Activated CD8-positive, alpha-beta T cell treated with anti-CD3 and anti-CD28 coated beads, Interleukin-2, amount 10 ng/mL, durations not matched to agents 7 days and 5 days (primary cell): ENCODE results near the gene RPS21. TPM values are rescaled to one million over a fixed set of nuclear protein-coding genes. Genes with fewer than 3 reads are reported as not detected.

Experiments
- ATAC-seq: fragments of 150-1000 bp; cut with Tn5 transposase; one replicate; pipeline ENCODE4 v1.10.0; 2021; ENCODE audit warnings: moderate library complexity
- CTCF ChIA-PET: fragments of 350-600 bp; sonication (Branson Sonifier 250); formaldehyde crosslinking; loops from one replicate; lab custom pipeline; 2021; ENCODE audit warnings: antibody characterized with exemption; lab: Charles Lee
- POLR2A ChIA-PET: fragments of 350-600 bp; sonication (Branson Sonifier 250); formaldehyde crosslinking; loops from one replicate; lab custom pipeline; 2021; ENCODE audit warnings: antibody characterized with exemption; lab: Charles Lee
- DNase-seq: peaks from one replicate; pipeline ENCODE4 v3.0.0-alpha.2; 2020
- H3K27ac Mint-ChIP-seq: one replicate; pipeline ENCODE4 v1.8.0; 2021; ENCODE audit warnings: mild to moderate bottlenecking, mixed read lengths
- H3K27me3 Mint-ChIP-seq: one replicate; pipeline ENCODE4 v1.8.0; 2021; ENCODE audit warnings: low read depth, mixed read lengths
- H3K36me3 Mint-ChIP-seq: one replicate; pipeline ENCODE4 v1.8.0; 2021; ENCODE audit warnings: low read depth, mixed read lengths
- H3K4me1 Mint-ChIP-seq: one replicate; pipeline ENCODE4 v1.8.0; 2021; ENCODE audit warnings: low read depth, mixed read lengths
- H3K4me3 Mint-ChIP-seq: one replicate; pipeline ENCODE4 v1.8.0; 2021; ENCODE audit warnings: mild to moderate bottlenecking, mixed read lengths
- H3K9me3 Mint-ChIP-seq: one replicate; pipeline ENCODE4 v1.8.0; 2022; ENCODE audit warnings: mixed read lengths; ENCODE audit not compliant: insufficient read depth
- total RNA-seq, 2 experiments: library from RNA; stranded (reverse); gene quantifications; one replicate each; pipeline ENCODE4 v1.2.3, GENCODE V29; 2021

Gene RPS21
- total RNA-seq, 2 experiments from 2014 or later, result 1,875 to 1,999 TPM

- ATAC-seq (no peak), DNase-seq (no peak)
- no peaks in the 10 kb centered on the region for H3K9me3 Mint-ChIP-seq
- H3K36me3 Mint-ChIP-seq, result peaks cover 43% of the 10 kb centered on the region
- H3K4me1 Mint-ChIP-seq, result peaks cover 29% of the 10 kb centered on the region
- POLR2A ChIA-PET, result interaction anchor here (0.7 to 1.0 kb wide), 2 partner anchors 10 to 43 kb away, joined by 3 read pairs; no protein-coding TSS in a partner anchor
- no peaks in the 10 kb centered on the region for H3K27me3 Mint-ChIP-seq
- no peak overlapping the region for H3K27ac Mint-ChIP-seq
- CTCF ChIA-PET, result interaction anchor here (0.6 to 1.1 kb wide), 4 partner anchors 8 to 166 kb away, joined by 3 read pairs; partner anchors contain the start of gene ADRM1
- no peak overlapping the region for H3K4me3 Mint-ChIP-seq
Observed at GRCh38 chr20:62390317-62391164, 3.6 kb downstream of the RPS21 start.

DNA sequence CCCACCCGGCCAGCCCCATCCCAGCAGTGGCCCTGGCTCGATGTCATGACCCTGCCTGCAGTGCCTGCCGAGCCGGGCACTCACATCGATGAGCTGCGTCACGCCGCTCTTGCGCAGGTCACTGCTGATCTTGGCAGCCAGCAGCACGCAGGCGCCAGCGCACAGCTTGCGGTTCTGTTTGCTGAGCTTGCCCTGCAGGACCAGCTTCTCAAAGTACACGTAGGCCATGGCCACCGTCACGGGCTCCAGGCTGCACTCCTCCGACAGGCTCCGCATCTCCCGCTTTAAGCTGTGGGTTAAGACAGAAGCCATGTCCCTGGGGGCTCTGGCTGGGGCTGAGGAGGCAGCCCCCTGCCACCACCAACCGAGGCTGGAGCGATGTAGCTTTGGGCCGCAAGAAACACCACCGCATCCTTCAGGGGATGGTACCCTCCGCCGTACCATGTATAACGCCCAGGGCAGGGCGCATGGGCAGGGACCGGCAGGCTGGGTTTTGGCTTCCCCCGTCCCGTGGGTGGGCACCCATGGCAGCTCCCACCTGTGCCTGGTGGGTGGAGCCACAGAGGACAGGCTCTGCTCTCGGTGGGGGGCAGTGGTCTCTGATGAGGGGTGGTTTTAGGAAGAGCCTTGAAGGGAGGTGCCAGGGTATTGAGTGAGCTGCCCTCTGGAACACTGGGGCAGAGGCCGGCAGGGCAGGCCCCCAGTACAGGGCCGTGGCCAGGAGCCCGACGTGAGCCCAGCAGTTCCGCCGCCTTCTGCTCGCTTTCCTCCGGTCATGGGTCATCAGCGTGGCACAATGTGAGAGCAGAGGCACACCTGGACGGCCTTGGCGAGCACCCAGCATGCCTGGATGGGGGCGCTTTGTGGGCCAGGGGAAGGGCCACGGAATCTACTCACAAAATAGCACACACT lies 4.5 kb downstream of the RPS21 start:
- POLR2A ChIA-PET, result interaction anchor here (1.0 kb wide), 1 partner anchor 9 kb away, joined by 3 read pairs; no protein-coding TSS in a partner anchor
- H3K27me3 Mint-ChIP-seq, result no peaks in the 10 kb centered on the region
- ATAC-seq, result no peak
- CTCF ChIA-PET, result interaction anchor here (1.0 to 1.1 kb wide), 2 partner anchors 9 to 89 kb away, joined by 3 read pairs; partner anchors contain the start of gene ADRM1
- peaks cover 23% of the 10 kb centered on the region for H3K4me1 Mint-ChIP-seq
- peaks cover 40% of the 10 kb centered on the region for H3K36me3 Mint-ChIP-seq
- no peak for DNase-seq
- H3K4me3 Mint-ChIP-seq, result no peak overlapping the region
- no peak overlapping the region for H3K27ac Mint-ChIP-seq
- H3K9me3 Mint-ChIP-seq, result no peaks in the 10 kb centered on the region

- H3K27me3 Mint-ChIP-seq, result no peaks in the 10 kb centered on the region
- ATAC-seq (no peak), DNase-seq (no peak)
- ChIA-PET CTCF (no interaction called here), POLR2A (no interaction called here)
- H3K4me1 Mint-ChIP-seq, result peaks cover 23% of the 10 kb centered on the region
- H3K36me3 Mint-ChIP-seq, result peaks cover 40% of the 10 kb centered on the region
- H3K9me3 Mint-ChIP-seq, result no peaks in the 10 kb centered on the region
- H3K27ac Mint-ChIP-seq, result no peak overlapping the region
- H3K4me3 Mint-ChIP-seq, result no peak overlapping the region
Observed at GRCh38 chr20:62392077-62392418, 5.1 kb downstream of the RPS21 start.

DNA sequence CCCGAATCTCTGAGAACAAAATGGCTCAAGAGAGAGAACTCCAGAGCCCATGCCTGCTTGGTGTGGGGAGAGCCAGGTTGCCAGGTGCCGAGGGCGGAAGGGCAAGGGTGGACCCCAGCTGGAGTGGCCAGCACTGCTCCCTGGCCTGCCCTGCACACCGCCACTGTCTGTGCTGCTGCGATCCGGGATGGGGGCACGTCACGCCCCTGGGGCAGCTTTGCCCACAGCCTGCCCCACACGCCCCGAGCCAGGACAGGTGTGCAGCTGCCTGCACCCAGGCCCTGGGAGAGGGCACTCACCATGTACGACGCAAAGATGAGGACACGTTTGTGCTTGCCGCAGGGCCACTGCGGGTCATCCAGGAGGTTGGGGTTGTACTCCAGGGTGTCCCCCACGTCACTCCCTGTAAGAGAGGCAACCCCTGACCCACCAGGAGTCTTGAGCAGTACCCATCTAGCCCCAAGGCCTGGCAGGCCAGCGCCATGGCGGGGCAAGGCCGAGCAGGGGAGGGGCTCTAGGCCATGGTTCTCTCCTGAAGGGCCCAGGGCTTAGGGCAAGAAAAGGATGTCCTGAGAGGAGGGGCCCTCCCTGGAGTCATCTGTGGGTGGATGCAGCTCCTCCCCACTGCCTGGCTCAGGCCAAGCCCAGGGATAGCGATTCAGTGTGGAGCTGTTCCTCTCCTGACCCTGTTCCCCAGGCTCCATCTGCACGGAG lies 5.9 kb downstream of the RPS21 start:
- no peak for DNase-seq
- CTCF ChIA-PET, result no interaction called here
- Mint-ChIP-seq H3K4me1 (peaks cover 18% of the 10 kb centered on the region), H3K36me3 (peaks cover 40% of the 10 kb centered on the region), H3K27ac (no peak overlapping the region), H3K9me3 (no peaks in the 10 kb centered on the region), H3K27me3 (no peaks in the 10 kb centered on the region), H3K4me3 (no peak overlapping the region)
- no peak for ATAC-seq
- POLR2A ChIA-PET, result no interaction called here

GRCh38 chr20:62393335-62393665 lies 6.4 kb downstream of the RPS21 start:
- Mint-ChIP-seq H3K27ac (no peak overlapping the region), H3K9me3 (no peaks in the 10 kb centered on the region), H3K27me3 (no peaks in the 10 kb centered on the region), H3K36me3 (peaks cover 37% of the 10 kb centered on the region), H3K4me1 (peaks cover 13% of the 10 kb centered on the region), H3K4me3 (no peak overlapping the region)
- ChIA-PET POLR2A (no interaction called here), CTCF (no interaction called here)
- ATAC-seq (no peak), DNase-seq (no peak)

GRCh38 chr20:62393830-62394229 lies 6.9 kb downstream of the RPS21 start:
- Mint-ChIP-seq H3K9me3 (no peaks in the 10 kb centered on the region), H3K27ac (no peak overlapping the region), H3K4me3 (no peak overlapping the region), H3K4me1 (peaks cover 8% of the 10 kb centered on the region), H3K36me3 (peaks cover 31% of the 10 kb centered on the region), H3K27me3 (no peaks in the 10 kb centered on the region)
- ChIA-PET CTCF (no interaction called here), POLR2A (interaction anchor here (0.6 kb wide), 1 partner anchor 919 kb away, joined by 4 read pairs; no protein-coding TSS in a partner anchor)
- DNase-seq (no peak), ATAC-seq (no peak)

DNA sequence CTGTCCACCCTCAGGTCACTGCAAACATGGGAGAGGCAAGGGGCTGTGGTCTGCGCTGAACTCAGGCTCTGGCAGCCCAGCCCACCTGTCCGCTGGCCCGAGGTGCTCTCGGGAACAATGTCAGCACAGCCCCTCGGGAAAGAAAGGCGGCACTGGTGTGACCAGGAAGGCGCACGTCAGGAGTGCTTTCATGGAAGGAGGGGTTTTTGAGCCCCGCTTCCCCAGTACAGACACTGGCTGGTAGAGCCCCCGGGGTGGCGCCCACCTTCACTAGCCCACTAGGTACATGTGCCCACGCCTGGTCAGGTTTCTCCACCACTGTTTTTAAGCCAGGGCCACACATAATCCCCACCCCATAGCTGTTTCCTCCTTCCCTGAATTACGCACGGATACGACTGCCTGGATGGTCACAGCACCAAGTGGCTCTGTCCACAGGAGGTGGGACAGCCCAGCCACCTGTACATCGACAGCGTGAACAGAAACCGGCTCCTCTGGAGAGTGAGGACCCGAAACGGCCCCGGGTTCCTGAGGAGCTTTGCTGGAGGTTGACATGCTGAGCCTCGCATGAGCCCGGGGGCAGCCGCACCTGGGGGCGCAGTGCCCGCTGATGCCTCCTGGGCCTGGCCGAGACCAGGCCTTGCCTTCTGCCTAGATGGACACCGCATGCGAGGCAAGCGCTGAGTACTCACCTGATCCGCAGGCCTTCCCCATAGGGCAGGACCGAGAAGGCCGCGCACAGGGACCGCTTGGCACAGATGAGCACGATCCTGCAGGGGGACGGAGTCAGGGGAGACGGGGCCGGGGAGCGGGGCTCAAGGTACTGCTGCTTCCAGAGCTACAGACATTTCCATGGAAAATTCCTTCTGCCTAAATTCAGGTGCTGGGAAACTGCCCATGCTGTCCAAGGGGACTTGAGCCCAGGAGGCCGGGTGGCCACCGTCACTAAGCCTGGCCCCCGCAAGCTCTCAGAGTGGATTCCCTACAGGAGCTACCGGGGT lies 7.6 kb downstream of the RPS21 start:
- no peak for DNase-seq
- no peak for ATAC-seq
- Mint-ChIP-seq H3K4me3 (no peak overlapping the region), H3K27ac (no peak overlapping the region), H3K4me1 (peaks cover 3% of the 10 kb centered on the region), H3K27me3 (no peaks in the 10 kb centered on the region), H3K9me3 (no peaks in the 10 kb centered on the region), H3K36me3 (peaks cover 24% of the 10 kb centered on the region)
- CTCF ChIA-PET, result no interaction called here
- POLR2A ChIA-PET, result interaction anchor here (0.6 kb wide), 1 partner anchor 918 kb away, joined by 4 read pairs; no protein-coding TSS in a partner anchor

GRCh38 chr20:62395311-62396242 lies 8.7 kb downstream of the RPS21 start:
- H3K27me3 Mint-ChIP-seq, result no peaks in the 10 kb centered on the region
- H3K4me1 Mint-ChIP-seq, result no peaks in the 10 kb centered on the region
- ChIA-PET POLR2A (no interaction called here), CTCF (no interaction called here)
- H3K27ac Mint-ChIP-seq, result no peak overlapping the region
- H3K9me3 Mint-ChIP-seq, result no peaks in the 10 kb centered on the region
- DNase-seq (no peak), ATAC-seq (no peak)
- H3K4me3 Mint-ChIP-seq, result no peak overlapping the region
- peaks cover 18% of the 10 kb centered on the region for H3K36me3 Mint-ChIP-seq

- Mint-ChIP-seq H3K27me3 (no peaks in the 10 kb centered on the region), H3K36me3 (peaks cover 14% of the 10 kb centered on the region), H3K4me3 (no peak overlapping the region), H3K9me3 (no peaks in the 10 kb centered on the region), H3K27ac (no peak overlapping the region), H3K4me1 (no peaks in the 10 kb centered on the region)
- DNase-seq (no peak), ATAC-seq (no peak)
- ChIA-PET CTCF (interaction anchor here (0.9 kb wide), 1 partner anchor 13 kb away, joined by 4 read pairs; no protein-coding TSS in a partner anchor), POLR2A (no interaction called here)
Observed at GRCh38 chr20:62396367-62397239, 9.7 kb downstream of the RPS21 start.
